ENCODE results near the gene DMPK.

DNA sequence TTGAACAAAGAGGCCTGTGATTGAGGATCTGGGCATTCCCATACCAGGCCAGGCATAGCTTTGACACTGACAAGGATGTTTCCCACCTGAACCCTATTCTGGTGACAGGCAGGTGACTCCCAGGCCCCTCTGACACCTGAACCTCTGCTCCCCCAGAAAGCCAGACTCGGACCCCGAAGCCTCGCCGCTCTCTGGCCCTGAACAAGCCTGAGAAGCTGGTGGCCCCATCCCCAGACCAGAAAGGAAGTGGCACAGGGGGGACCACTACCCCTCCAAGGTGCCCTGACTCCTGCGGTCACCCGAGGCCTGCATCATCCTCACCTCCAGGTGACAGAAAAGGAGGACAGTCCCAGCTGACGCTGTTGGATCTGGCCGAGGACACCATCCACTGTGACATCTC, 28.0 kb downstream of the DMPK start:
- TF ChIP-seq ISL1 (CRISPR knock-in tag; IDR thresholded peaks at IDR 0.05) (no peak), ARNTL (CRISPR knock-in tag; IDR thresholded peaks at IDR 0.05; ENCODE audit: borderline replicate concordance, low read depth) (no peak), TOX (CRISPR knock-in tag; IDR thresholded peaks at IDR 0.05; ENCODE audit: borderline replicate concordance) (no peak), ESRRG (CRISPR knock-in tag; IDR thresholded peaks at IDR 0.05) (no peak), CSDC2 (CRISPR knock-in tag; IDR thresholded peaks at IDR 0.05) (no peak), TCF4 (CRISPR knock-in tag; IDR thresholded peaks at IDR 0.05; ENCODE audit: borderline replicate concordance) (no peak), RARB (CRISPR knock-in tag; IDR thresholded peaks at IDR 0.05) (no peak), ZFP30 (CRISPR knock-in tag; IDR thresholded peaks at IDR 0.05) (no peak), ZNF70 (CRISPR knock-in tag; IDR thresholded peaks at IDR 0.05) (no peak), ZNF8 (CRISPR knock-in tag; IDR thresholded peaks at IDR 0.05) (no peak), PPARA (CRISPR knock-in tag; IDR thresholded peaks at IDR 0.05; ENCODE audit: borderline replicate concordance) (no peak)
- TF ChIP-seq, protein P1, sequence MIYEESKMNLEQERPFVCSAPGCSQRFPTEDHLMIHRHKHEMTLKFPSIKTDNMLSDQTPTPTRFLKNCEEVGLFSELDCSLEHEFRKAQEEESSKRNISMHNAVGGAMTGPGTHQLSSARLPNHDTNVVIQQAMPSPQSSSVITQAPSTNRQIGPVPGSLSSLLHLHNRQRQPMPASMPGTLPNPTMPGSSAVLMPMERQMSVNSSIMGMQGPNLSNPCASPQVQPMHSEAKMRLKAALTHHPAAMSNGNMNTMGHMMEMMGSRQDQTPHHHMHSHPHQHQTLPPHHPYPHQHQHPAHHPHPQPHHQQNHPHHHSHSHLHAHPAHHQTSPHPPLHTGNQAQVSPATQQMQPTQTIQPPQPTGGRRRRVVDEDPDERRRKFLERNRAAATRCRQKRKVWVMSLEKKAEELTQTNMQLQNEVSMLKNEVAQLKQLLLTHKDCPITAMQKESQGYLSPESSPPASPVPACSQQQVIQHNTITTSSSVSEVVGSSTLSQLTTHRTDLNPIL (CRISPR knock-in tag; IDR thresholded peaks at IDR 0.05; ENCODE audit: low read depth) = no peak
